ENCODE measurements around the gene COL19A1.

Gene COL19A1

GRCh38 chr6:70028926-70029325, 162.6 kb downstream of the COL19A1 start:
- Mint-ChIP-seq H3K4me1 (peaks cover 22% of the 10 kb centered on the region), H3K36me3 (ENCODE audit: low read depth) (no peaks in the 10 kb centered on the region), H3K27me3 (ENCODE audit: low read depth) (no peaks in the 10 kb centered on the region), H3K9me3 (no peaks in the 10 kb centered on the region), H3K27ac (peak overlapping the region in 1 of 3 experiments; percentile 68), H3K4me3 (no peak overlapping the region)
- no peak for TF ChIP-seq CTCF (IDR thresholded peaks at IDR 0.05; ENCODE audit: unreplicated experiment in 3 of 3)

GRCh38 chr6:70033781-70034180, 167.4 kb downstream of the COL19A1 start:
- no peaks in the 10 kb centered on the region for H3K9me3 Mint-ChIP-seq
- no peak overlapping the region for H3K4me3 Mint-ChIP-seq
- H3K36me3 Mint-ChIP-seq (ENCODE audit: low read depth), result no peaks in the 10 kb centered on the region
- peaks cover 15% of the 10 kb centered on the region for H3K4me1 Mint-ChIP-seq
- no peaks in the 10 kb centered on the region for H3K27me3 Mint-ChIP-seq (ENCODE audit: low read depth)
- TF ChIP-seq CTCF (IDR thresholded peaks at IDR 0.05; ENCODE audit: unreplicated experiment in 3 of 3), result no peak
- no peak overlapping the region for H3K27ac Mint-ChIP-seq

- Mint-ChIP-seq H3K4me1 (peaks cover 9% of the 10 kb centered on the region), H3K9me3 (peaks cover 3% of the 10 kb centered on the region), H3K4me3 (no peak overlapping the region), H3K27me3 (ENCODE audit: low read depth) (no peaks in the 10 kb centered on the region), H3K36me3 (ENCODE audit: low read depth) (no peaks in the 10 kb centered on the region), H3K27ac (no peak overlapping the region)
- no peak for TF ChIP-seq CTCF (IDR thresholded peaks at IDR 0.05; ENCODE audit: unreplicated experiment in 3 of 3)
Measured at GRCh38 chr6:70037445-70037844, 171.1 kb downstream of the COL19A1 start.

GRCh38 chr6:70040766-70041165, 174.4 kb downstream of the COL19A1 start:
- Mint-ChIP-seq H3K27ac (no peak overlapping the region), H3K27me3 (ENCODE audit: low read depth) (no peaks in the 10 kb centered on the region), H3K36me3 (ENCODE audit: low read depth) (no peaks in the 10 kb centered on the region), H3K4me1 (no peaks in the 10 kb centered on the region), H3K4me3 (no peak overlapping the region), H3K9me3 (peaks cover 13% of the 10 kb centered on the region)
- TF ChIP-seq CTCF (IDR thresholded peaks at IDR 0.05; ENCODE audit: unreplicated experiment in 3 of 3), result no peak

- Mint-ChIP-seq H3K27ac (no peak overlapping the region), H3K9me3 (peaks cover 13% of the 10 kb centered on the region), H3K4me3 (no peak overlapping the region), H3K27me3 (ENCODE audit: low read depth) (no peaks in the 10 kb centered on the region), H3K4me1 (no peaks in the 10 kb centered on the region), H3K36me3 (ENCODE audit: low read depth) (no peaks in the 10 kb centered on the region)
- no peak for TF ChIP-seq CTCF (IDR thresholded peaks at IDR 0.05; ENCODE audit: unreplicated experiment in 3 of 3)
Measured at GRCh38 chr6:70041411-70041810, 175.1 kb downstream of the COL19A1 start.

- Mint-ChIP-seq H3K4me1 (no peaks in the 10 kb centered on the region), H3K27ac (peak overlapping the region in 1 of 3 experiments; percentile 19), H3K27me3 (ENCODE audit: low read depth) (no peaks in the 10 kb centered on the region)
Measured at GRCh38 chr6:70045413-70045812, 179.1 kb downstream of the COL19A1 start.

More at GRCh38 chr6:70045413-70045812, 179.1 kb downstream of the COL19A1 start:
- Mint-ChIP-seq H3K4me3 (no peak overlapping the region), H3K9me3 (peaks cover 10% of the 10 kb centered on the region), H3K36me3 (ENCODE audit: low read depth) (no peaks in the 10 kb centered on the region)
- TF ChIP-seq CTCF (IDR thresholded peaks at IDR 0.05; ENCODE audit: unreplicated experiment in 3 of 3), result no peak
